Measurements from ENCODE around the gene GMFB. TPM values are rescaled to one million over a fixed set of nuclear protein-coding genes. Genes with fewer than 3 reads are reported as not detected.

GMFB gene
- total RNA-seq, 1 experiment from 2014 or later: 85.2 TPM

- ChIA-PET CTCF (no interaction called here), POLR2A (ENCODE audit: unreplicated experiment) (no interaction called here)
- H3K9ac ChIP-seq (ENCODE audit: low read length): no peak overlapping the region
- DNase-seq: no peak
- no peaks in the 10 kb centered on the region for H3K79me2 ChIP-seq (ENCODE audit: low read length)
- no peak overlapping the region for H3K4me2 ChIP-seq (ENCODE audit: low read length)
- no peak overlapping the region for H3K27ac ChIP-seq (ENCODE audit: low read length)
- H3K4me1 ChIP-seq (ENCODE audit: insufficient read depth, low read length): no peaks in the 10 kb centered on the region
- H3K4me3 ChIP-seq (ENCODE audit: low read length): no peak overlapping the region
- H3K36me3 ChIP-seq (ENCODE audit: low read depth, low read length): peaks cover 9% of the 10 kb centered on the region; the same call in 1 of the 2 replicates
- H3K27me3 ChIP-seq (ENCODE audit: low read length): no peaks in the 10 kb centered on the region
- H3F3A ChIP-seq (ENCODE audit: low read length, unreplicated experiment): no peaks in the 10 kb centered on the region
- intact Hi-C loops (cut with micrococcal nuclease): no loop called here
- peak; percentile 14 for ATAC-seq
- TF ChIP-seq, protein P1, sequence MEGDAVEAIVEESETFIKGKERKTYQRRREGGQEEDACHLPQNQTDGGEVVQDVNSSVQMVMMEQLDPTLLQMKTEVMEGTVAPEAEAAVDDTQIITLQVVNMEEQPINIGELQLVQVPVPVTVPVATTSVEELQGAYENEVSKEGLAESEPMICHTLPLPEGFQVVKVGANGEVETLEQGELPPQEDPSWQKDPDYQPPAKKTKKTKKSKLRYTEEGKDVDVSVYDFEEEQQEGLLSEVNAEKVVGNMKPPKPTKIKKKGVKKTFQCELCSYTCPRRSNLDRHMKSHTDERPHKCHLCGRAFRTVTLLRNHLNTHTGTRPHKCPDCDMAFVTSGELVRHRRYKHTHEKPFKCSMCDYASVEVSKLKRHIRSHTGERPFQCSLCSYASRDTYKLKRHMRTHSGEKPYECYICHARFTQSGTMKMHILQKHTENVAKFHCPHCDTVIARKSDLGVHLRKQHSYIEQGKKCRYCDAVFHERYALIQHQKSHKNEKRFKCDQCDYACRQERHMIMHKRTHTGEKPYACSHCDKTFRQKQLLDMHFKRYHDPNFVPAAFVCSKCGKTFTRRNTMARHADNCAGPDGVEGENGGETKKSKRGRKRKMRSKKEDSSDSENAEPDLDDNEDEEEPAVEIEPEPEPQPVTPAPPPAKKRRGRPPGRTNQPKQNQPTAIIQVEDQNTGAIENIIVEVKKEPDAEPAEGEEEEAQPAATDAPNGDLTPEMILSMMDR (conservative IDR thresholded peaks at IDR 0.05; ENCODE audit: low read depth, low read length): no peak
- TF ChIP-seq EZH2phosphoT487 (IDR thresholded peaks at IDR 0.05; ENCODE audit: borderline replicate concordance, low read length) (no peak), EZH2 (IDR thresholded peaks at IDR 0.05; ENCODE audit: low read length, unreplicated experiment) (no peak)
- H3K9me3 ChIP-seq (ENCODE audit: low read length): peaks cover 15% of the 10 kb centered on the region
- H3K9me2 ChIP-seq (replicated peaks; ENCODE audit: low read length): no peaks in the 10 kb centered on the region
- no peak overlapping the region for H2AFZ ChIP-seq (ENCODE audit: low read length)
- H4K20me1 ChIP-seq (ENCODE audit: low read length): no peaks in the 10 kb centered on the region
- no TSS peak for BruUV-seq (replicated peaks)
Observed at GRCh38 chr14:54470701-54471100, 18.1 kb downstream of the GMFB start.

DNA sequence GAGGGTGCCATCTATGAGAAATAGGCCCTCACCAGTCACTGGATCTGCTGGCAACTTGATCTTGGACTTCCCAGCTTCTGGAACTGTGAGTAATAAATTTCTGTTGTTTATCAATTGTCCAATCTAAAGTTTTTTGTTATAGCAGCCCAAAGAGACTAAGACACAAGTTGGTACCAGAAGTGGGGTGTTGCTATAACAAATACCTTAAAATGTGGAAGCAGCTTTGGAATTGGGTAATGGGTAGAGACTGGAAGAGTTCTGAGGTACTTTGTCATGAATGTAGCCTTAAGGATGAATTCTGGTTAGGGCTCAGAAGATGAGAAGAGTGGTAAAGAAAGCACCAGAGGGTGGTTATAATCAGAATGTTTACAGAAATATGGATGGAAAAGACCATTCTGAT, 21.5 kb downstream of the GMFB start:
- Histone ChIP-seq H4K20me1 (ENCODE audit: low read length) (no peaks in the 10 kb centered on the region), H3K79me2 (ENCODE audit: low read length) (no peaks in the 10 kb centered on the region), H2AFZ (ENCODE audit: low read length) (no peak overlapping the region), H3K9me3 (ENCODE audit: low read length) (peaks cover 15% of the 10 kb centered on the region), H3K4me2 (ENCODE audit: low read length) (no peak overlapping the region), H3K36me3 (ENCODE audit: low read depth, low read length) (peaks cover 7% of the 10 kb centered on the region; the same call in 1 of the 2 replicates), H3K27ac (ENCODE audit: low read length) (no peak overlapping the region), H3K4me3 (ENCODE audit: low read length) (no peak overlapping the region), H3F3A (ENCODE audit: low read length, unreplicated experiment) (no peaks in the 10 kb centered on the region), H3K4me1 (ENCODE audit: insufficient read depth, low read length) (no peaks in the 10 kb centered on the region), H3K9ac (ENCODE audit: low read length) (no peak overlapping the region), H3K27me3 (ENCODE audit: low read length) (no peaks in the 10 kb centered on the region), H3K9me2 (replicated peaks; ENCODE audit: low read length) (no peaks in the 10 kb centered on the region)
- intact Hi-C loops (cut with micrococcal nuclease): no loop called here
- CTCF ChIA-PET: no interaction called here
- no peak for DNase-seq
- POLR2A ChIA-PET (ENCODE audit: unreplicated experiment): no interaction called here
- ATAC-seq: no peak
- TF ChIP-seq EZH2 (IDR thresholded peaks at IDR 0.05; ENCODE audit: low read length, unreplicated experiment) (no peak), EZH2phosphoT487 (IDR thresholded peaks at IDR 0.05; ENCODE audit: borderline replicate concordance, low read length) (no peak)
- TF ChIP-seq, protein P1 (conservative IDR thresholded peaks at IDR 0.05; ENCODE audit: low read depth, low read length): no peak
- BruUV-seq (replicated peaks): no TSS peak

DNA sequence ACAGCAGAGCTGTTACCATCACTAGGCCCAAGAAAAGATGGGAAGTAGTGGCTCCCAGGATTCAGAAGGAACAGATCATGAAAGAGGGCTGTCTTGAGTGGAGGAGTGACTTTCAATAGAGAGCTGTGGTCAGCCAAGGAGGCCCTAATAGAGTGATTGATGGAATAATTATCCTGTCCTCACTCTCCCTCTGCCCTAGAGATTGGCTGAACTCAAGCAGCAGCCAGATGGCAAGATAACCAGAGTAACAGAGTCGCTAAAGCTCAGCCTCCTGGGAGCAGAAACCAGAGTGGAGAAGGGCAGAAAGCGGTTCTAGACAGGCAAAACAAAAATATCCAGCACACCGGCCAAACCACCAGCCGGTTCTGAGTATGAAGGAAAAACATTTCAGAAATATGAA, 23.1 kb downstream of the GMFB start:
- BruUV-seq (replicated peaks): no TSS peak
- intact Hi-C loops (cut with micrococcal nuclease): no loop called here
- no peak for TF ChIP-seq EZH2phosphoT487 (IDR thresholded peaks at IDR 0.05; ENCODE audit: borderline replicate concordance, low read length)
- TF ChIP-seq, protein P1 (conservative IDR thresholded peaks at IDR 0.05; ENCODE audit: low read depth, low read length): no peak
- TF ChIP-seq EZH2 (IDR thresholded peaks at IDR 0.05; ENCODE audit: low read length, unreplicated experiment): no peak
- Histone ChIP-seq H2AFZ (ENCODE audit: low read length) (no peak overlapping the region), H3K27ac (ENCODE audit: low read length) (no peak overlapping the region), H3K36me3 (ENCODE audit: low read depth, low read length) (peaks cover 7% of the 10 kb centered on the region; the same call in 1 of the 2 replicates), H3K27me3 (ENCODE audit: low read length) (no peaks in the 10 kb centered on the region), H3K9ac (ENCODE audit: low read length) (no peak overlapping the region), H3K4me1 (ENCODE audit: insufficient read depth, low read length) (no peaks in the 10 kb centered on the region), H3K9me2 (replicated peaks; ENCODE audit: low read length) (no peaks in the 10 kb centered on the region), H3K9me3 (ENCODE audit: low read length) (peaks cover 15% of the 10 kb centered on the region), H3K4me3 (ENCODE audit: low read length) (no peak overlapping the region), H3F3A (ENCODE audit: low read length, unreplicated experiment) (no peaks in the 10 kb centered on the region), H3K79me2 (ENCODE audit: low read length) (no peaks in the 10 kb centered on the region), H3K4me2 (ENCODE audit: low read length) (no peak overlapping the region), H4K20me1 (ENCODE audit: low read length) (no peaks in the 10 kb centered on the region)
- ChIA-PET CTCF (no interaction called here), POLR2A (ENCODE audit: unreplicated experiment) (interaction anchor here (1.0 kb wide), 1 partner anchor 44 kb away, joined by 3 read pairs; the partner anchor contains the start of gene CGRRF1)
- no peak for DNase-seq
- ATAC-seq: no peak
